Activated CD4-positive, CD25-positive, alpha-beta regulatory T cell treated with anti-CD3 and anti-CD28 coated beads, Interleukin-2, amount 50 U/mL, for 24 hours (primary cell): Measurements from ENCODE around the gene FBXW9.
"Not testable (repeated sequence)": the region's sequence is repeated elsewhere in the genome, so short reads cannot be mapped to it uniquely, and the experiment has no call there.

Experiments used
- ATAC-seq, 2 donors: fragments of 150-1000 bp; cut with Tn5 transposase; one replicate each; pipeline ENCODE4 v1.10.0; 2021; ENCODE audit warnings: mild to moderate bottlenecking in 1 of 2, moderate library complexity in 1 of 2

The FBXW9 gene

DNA sequence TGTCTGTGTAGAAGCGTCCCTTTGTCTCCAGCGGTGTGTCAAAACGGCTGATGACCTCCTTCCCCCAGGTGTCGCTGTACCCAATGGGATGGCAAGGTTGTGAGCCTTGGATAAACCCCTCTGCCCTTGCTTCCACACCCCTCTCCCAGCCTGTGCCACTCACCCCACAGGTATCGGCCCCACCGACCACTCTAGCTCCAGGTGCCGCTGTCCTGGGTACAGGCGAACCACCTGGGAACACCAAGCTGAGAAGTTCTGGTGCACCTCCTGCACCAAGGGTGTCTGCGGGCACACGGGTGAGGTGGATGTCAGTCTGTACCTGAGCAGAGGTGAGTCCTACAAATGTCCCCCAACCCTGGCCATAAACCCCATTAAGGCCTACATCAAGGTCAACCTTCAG is 46.5 kb downstream of the FBXW9 start:
- ATAC-seq, result no peak

DNA sequence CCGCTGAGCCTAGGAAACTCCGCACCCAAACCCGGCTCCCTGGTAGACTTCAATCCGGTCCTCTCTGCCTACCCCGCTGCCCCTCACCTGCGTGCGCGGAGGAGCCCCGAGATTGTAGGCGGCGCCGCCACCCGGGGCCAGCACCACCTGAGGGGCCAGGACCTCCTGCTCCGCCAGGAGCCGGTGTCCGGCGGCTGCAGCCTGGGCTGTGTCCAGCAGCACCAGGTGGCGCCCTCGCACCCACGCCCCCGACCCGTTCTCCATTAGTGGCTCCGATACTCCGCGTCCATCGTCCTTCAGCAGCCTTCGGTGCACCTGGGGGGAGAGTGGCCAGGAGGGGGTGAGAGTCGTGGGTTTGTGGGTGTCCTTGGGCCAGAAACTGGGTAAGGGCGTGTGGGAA is 48.3 kb downstream of the FBXW9 start:
- ATAC-seq, result no peak

DNA sequence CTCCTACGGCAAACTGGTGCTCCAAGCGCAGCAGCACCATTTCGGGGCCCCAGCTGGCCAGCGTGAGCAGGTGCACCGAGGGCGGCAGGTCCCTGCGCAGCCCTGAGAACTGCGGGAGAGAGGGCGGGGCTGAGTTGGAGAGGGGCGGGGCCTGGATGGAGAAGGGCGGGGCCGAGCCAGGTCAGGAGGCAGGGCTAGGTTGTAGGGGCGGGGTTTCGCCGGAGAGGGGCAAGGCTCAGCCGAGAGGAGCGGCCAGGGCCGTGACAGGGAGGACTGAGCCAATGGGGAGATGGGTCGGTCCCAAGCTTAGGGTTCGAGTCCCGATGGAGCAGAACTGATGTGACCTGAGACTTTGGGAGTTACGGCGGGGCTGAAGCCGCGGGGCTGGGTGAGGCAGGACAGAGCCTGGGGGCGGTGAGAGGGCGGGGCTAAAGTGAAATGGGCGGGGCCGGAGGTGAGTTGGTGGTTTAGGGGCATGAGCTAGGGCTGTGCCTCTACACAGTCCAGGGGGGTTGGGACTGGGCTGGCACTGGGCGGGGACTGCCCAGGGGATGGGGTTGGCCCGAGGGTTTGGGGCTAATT is 48.9 kb downstream of the FBXW9 start:
- peak; percentile 46 to 56 for ATAC-seq

DNA sequence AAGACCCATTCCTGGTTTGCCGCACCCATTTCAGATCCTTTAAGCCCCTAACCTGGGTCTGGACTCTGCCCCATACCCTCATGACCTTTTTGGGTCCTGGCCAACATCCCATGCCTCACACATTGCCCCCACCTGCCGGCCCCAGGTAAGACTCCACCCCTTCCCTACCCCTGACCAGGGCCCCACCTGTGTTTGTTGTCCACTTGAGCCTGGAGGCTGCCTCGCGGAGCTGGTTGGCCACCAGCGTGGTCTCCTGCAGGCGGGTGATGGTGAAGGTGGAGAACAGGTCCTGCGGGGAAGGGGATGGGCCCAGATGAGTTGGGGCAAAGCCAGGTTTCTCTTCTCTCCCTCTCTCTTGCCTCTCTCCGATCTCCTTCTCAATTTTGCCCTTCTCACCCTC is 49.4 kb downstream of the FBXW9 start:
- no peak for ATAC-seq

DNA sequence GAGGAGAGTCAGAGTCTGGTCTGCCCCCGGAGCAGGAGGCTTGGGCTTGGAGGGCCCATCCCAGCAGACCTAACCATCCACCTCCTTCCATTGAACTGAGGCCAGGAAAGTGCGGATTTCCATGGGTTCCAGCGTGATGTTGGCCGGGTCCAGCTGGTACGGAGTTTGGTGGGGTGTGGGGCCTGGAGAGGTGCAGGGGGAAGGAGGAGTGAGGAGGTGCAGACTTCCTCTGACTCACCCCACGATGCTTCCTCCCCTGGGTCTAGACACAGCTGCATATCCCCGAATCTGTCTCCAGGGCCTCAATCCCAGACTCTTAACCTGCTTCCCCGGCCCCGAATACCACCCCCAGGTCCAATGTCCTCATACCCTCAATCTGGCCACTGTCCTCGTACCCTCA is 49.9 kb downstream of the FBXW9 start:
- no peak for ATAC-seq

DNA sequence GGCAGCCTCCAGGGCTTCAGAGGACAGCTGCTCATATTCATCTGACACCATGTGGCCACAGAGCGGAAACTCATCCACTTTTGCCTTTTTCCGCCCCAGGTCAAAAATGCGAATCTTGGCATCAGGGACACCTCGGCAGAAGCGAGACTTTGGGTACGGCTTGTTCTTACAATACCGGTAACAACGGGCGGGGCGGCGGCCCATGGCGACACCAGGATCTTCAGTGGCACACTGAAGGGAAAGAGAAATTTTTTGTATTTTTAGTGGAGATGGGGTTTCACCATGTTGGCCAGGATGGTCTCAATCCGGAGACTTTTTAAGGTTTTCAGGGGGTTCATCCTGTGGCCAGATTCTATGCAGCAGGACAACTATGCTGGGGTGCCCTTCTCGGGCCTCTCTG is 52.7 kb downstream of the FBXW9 start:
- ATAC-seq, result not testable (repeated sequence)

DNA sequence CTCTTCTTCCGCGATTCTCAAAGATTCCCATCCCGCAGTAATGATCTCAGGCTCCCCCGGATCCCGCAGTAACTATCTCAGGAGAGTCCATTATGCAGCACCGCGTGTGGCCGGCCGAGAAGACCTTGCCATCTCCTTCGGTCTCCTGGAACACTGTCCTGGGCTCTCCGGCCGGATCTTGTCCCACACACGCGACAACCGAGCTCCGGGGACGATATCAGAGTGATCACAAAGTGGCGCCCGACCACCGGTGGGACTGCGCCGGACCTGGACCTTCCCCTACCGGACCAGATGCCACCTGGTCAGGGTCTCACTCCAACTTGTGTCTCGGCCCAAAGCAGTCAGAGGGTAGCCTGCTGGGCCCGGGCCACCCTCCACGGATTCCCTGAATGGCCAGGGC is 53.9 kb downstream of the FBXW9 start:
- ATAC-seq, result no peak

DNA sequence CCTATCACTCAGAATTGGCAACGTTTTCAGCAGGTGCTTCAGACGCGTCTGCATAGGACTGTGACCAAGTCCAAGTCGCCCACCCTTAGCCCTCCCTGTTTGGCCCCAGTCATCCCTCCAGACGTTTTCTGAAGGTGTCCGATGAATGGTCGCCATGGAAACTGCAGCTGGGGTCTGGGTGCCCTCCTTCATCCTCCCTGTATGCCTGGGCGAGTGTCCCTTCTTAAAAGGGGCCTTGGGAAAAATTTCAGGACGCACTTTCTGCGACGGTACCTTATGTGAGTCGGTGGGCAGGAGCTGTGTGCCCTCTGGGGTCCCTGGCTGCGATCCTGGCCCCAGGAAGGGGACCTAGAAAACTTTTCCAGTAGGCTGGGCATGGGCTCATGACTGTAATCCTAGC is 55.0 kb downstream of the FBXW9 start:
- no peak for ATAC-seq

DNA sequence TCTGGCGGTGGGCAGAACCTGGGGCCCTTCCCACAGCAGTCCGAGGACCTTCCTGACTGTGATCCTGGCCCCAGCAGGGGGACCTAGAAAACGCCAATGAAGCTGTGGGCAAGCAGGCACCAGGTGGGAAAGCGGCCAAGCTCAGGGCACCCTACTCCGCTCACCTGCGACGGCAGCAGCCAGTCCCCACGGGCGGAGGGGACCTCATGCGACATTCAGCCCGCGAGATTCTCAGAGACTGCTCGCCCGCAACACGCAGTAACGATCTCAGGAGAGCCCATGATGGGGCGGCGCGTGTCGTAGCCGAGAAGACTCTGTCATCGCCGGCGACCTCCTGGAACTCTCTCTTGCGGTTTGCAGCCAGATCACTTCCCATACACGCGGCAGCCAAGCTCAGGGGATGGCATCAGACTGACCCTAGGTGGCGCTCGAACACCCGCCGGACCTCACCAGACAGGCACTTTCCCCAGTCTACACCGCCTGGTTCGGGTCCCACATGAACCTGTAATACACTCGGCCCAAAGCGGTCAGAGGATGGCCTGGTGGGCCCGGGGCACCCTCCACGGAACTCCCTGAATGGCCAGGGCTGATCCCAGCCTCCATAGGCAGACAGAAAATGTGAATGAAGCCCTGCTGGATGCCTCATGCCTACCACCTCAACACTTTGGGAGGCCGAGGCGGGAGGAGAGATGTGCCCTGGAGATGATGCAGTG is 56.4 kb downstream of the FBXW9 start:
- ATAC-seq, result peak; percentile 96 to 97
